GM21526 (cell line): ENCODE results near the gene METTL8.

Experiments used
- ATAC-seq: cut with Tn5 transposase; IDR thresholded peaks from one replicate; pipeline ENCODE4 v1.9.1; 2021; ENCODE audit warnings: moderate library complexity; ENCODE audit not compliant: unreplicated experiment, low FRiP score

The METTL8 gene

GRCh38 chr2:171271386-171271785, 162.4 kb downstream of the METTL8 start:
- no peak for ATAC-seq

GRCh38 chr2:171267855-171268629, 165.7 kb downstream of the METTL8 start:
- ATAC-seq = no peak
